ENCODE measurements around the gene TOB2.

- TF ChIP-seq CTCF (IDR thresholded peaks at IDR 0.05): no peak
- no peak for TF ChIP-seq POLR2A (IDR thresholded peaks at IDR 0.05)
Observed at GRCh38 chr22:41479671-41480396, 33.2 kb upstream of the TOB2 start.
